HFF-Myc (cell line): Measurements from ENCODE around the gene SYCE1L.

Source experiments
- DNase-seq: peaks from one replicate; pipeline ENCODE4 v3.0.0-alpha.2; 2011; ENCODE audit warnings: low read depth; ENCODE audit errors: extremely low read depth
- H3K4me3 ChIP-seq: replicated peaks from 2 replicates; pipeline ENCODE4 v1.5.1; 2011; ENCODE audit warnings: low read depth, mild to moderate bottlenecking, control low read depth, low read length
- CTCF ChIP-seq: IDR thresholded peaks from 2 replicates; pipeline ENCODE4 v1.5.1; 2012; ENCODE audit warnings: mild to moderate bottlenecking, low read depth, low read length, control low read depth; ENCODE audit errors: missing control alignments

SYCE1L gene

GRCh38 chr16:77190478-77191258 lies 8.5 kb upstream of the SYCE1L start, which contains the start of gene MON1B:
Gene MON1B (plus strand): TSS chr16:77191190. CDS start chr16:77191486, 296 bp downstream.
- peak within 1 kb of the TSS; percentile 78 for H3K4me3 ChIP-seq
- peak; percentile 91 for DNase-seq
- no peak for TF ChIP-seq CTCF

- H3K4me3 ChIP-seq: peak overlapping the region; percentile 78
- no peak for TF ChIP-seq CTCF
- DNase-seq: no peak
Measured at GRCh38 chr16:77191259-77191969, 7.8 kb upstream of the SYCE1L start.

- H3K4me3 ChIP-seq: no peak overlapping the region
- no peak for DNase-seq
- TF ChIP-seq CTCF: no peak
Measured at GRCh38 chr16:77193377-77193776, 5.8 kb upstream of the SYCE1L start.

GRCh38 chr16:77194295-77195231 lies 4.6 kb upstream of the SYCE1L start:
- DNase-seq: no peak
- no peak overlapping the region for H3K4me3 ChIP-seq
- no peak for TF ChIP-seq CTCF

GRCh38 chr16:77195411-77195810 lies 3.8 kb upstream of the SYCE1L start:
- no peak overlapping the region for H3K4me3 ChIP-seq
- no peak for TF ChIP-seq CTCF
- DNase-seq: no peak

- H3K4me3 ChIP-seq: no peak overlapping the region
- no peak for TF ChIP-seq CTCF
Measured at GRCh38 chr16:77197747-77198146, 1.5 kb upstream of the SYCE1L start.

More at GRCh38 chr16:77197747-77198146, 1.5 kb upstream of the SYCE1L start:
- no peak for DNase-seq
